Kidney capillary endothelial cell (primary cell): Measurements from ENCODE around the gene CHST2.
"Not testable (repeated sequence)": the region's sequence is repeated elsewhere in the genome, so short reads cannot be mapped to it uniquely, and the experiment has no call there.

Source experiments
- DNase-seq: peaks from one replicate; pipeline ENCODE4 v3.0.0-alpha.2; 2018; ENCODE audit warnings: low spot score

The CHST2 gene, protein sequence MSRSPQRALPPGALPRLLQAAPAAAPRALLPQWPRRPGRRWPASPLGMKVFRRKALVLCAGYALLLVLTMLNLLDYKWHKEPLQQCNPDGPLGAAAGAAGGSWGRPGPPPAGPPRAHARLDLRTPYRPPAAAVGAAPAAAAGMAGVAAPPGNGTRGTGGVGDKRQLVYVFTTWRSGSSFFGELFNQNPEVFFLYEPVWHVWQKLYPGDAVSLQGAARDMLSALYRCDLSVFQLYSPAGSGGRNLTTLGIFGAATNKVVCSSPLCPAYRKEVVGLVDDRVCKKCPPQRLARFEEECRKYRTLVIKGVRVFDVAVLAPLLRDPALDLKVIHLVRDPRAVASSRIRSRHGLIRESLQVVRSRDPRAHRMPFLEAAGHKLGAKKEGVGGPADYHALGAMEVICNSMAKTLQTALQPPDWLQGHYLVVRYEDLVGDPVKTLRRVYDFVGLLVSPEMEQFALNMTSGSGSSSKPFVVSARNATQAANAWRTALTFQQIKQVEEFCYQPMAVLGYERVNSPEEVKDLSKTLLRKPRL

DNA sequence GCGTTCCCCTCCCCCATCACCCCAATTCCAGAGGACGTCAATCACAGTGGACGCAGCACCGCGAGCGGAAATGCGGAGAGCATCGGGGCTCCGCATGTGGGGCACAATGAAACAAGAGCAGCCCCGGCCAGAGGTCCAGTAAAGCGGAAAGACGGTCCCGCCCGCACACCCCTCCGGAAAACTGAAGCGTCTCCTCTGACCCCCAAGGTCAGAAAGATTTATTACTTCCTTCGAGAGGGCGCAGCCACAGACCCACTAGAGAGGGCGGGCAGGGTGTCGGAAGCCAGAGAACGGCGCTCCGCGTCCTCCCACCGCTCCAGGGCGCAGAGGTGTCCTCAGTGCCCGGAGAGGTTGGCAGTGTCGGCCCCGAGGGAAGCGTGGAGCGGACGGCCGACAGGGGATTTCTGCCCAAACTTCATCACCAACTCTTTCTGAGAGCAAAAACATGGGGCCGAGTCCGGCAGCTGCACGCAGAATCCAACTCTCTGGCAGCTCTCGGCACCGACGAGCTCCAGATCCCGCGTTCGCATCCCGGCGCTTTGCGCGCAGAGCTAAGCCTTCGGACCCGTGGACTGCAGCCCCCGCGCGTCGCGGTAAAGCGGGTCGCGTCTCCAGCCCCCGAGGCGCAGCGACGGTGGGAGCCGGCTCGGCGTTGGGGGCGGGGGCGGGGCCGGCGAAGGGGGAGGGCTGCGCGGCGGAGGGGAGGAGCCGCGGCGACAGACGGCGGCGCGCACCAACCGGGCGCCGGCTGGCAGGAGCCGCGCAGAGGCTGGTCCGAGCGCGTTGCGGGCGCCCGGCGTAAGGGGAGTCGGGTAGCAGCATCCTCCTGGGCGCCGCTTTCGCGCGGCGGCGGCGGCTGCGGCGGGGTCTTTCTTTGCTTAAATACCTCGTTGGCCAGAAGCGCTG, at the start of gene CHST2:
CHST2 (plus strand) TSS at position 763 of the 906 bp plus-strand sequence. CDS start 1,046 bp downstream, outside the sequence.
- DNase-seq, result peak; percentile 83

DNA sequence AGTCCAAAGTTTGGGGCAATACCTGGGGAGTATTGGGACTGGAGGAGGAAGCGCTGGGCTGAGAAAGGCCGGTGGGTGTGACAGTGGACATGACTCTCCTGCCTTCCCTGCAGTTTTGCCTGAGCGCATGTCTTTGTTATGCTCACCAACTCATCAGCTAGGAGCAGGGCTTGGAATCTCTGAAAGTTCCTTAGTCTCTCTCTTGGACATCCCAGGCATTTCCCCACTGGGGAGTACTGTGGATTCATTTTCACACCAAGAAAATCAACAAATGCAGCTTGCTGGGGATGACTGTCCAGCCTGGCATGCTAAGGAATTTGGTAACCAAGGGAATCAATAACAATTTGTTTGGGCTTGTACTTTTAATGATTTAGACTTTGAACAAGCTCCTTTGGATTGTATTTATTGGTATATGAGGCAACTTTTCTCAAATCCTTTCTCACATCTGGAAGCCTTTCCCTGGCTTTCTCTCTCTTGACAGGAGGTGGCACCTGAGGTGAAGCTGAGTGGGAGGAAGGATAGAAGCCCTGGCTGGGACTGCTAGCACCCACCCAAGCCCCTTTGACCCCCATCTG, 48.5 kb upstream of the CHST2 start:
- DNase-seq, result no peak

- no peak for DNase-seq
These were observed 47.8 kb upstream of the CHST2 start for GRCh38 chr3:143071776-143072175.

DNA sequence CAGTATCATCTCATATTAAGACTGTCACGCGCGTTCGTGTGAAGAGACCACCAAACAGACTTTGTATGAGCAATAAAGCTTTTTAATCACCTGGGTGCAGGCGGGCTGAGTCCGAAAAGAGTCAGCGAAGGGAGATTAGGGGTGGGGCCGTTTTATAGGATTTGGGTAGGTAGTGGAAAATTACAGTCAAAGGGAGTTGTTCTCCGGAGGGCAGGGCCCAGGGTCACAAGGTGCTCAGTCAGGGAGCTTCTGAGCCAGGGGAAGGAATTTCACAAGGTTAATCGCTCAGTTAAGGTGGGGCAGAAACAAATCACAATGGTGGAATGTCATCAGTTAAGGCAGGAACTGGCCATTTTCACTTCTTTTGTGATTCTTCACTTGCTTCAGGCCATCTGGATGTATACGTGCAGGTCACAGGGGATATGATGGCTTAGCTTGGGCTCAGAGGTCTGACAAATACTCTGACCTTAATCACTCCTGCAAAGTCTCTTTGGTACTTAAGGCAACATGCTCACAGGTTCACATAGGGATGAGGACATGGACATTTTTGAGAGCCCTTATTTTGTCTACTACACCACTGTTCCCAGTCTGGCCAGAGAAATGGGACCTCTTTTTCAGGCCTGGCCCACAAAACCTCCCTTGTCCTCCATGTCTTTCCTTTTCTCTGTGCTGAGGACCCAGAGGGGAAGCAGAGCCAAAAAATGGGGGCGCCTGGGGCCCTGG, 47.1 kb upstream of the CHST2 start:
- not testable (repeated sequence) for DNase-seq

- DNase-seq, result not testable (repeated sequence)
These were observed 46.0 kb upstream of the CHST2 start for GRCh38 chr3:143073541-143073940.

- DNase-seq, result not testable (repeated sequence)
These were observed 45.6 kb upstream of the CHST2 start for GRCh38 chr3:143073983-143074382.

GRCh38 chr3:143078883-143079282, 40.7 kb upstream of the CHST2 start:
- DNase-seq, result peak; percentile 18

DNA sequence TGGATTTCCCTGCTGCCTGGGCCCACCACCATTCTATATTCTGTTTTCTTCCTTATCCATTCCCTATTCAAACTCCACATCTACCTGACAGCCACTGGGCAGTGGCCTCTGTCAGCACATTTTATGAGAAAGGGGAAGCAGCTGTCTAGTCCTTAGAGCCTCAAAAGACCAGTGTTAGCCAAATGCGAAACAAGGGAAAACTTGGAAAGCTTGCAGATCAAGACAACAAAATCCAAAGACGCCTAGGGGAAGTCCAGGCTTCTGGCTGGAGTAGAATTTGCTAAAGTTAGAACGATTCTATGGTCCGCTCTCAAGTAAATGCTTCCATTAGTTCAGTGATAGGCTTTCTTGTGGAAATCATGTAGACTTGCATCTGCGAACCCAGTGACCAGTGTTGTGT, 39.4 kb upstream of the CHST2 start:
- no peak for DNase-seq

- DNase-seq, result no peak
These were observed 38.2 kb upstream of the CHST2 start for GRCh38 chr3:143081365-143081764.

- DNase-seq, result no peak
These were observed 37.5 kb upstream of the CHST2 start for GRCh38 chr3:143081844-143082778.

GRCh38 chr3:143083781-143084180, 35.8 kb upstream of the CHST2 start:
- DNase-seq, result no peak

- DNase-seq, result peak; percentile 92
These were observed 34.5 kb upstream of the CHST2 start for GRCh38 chr3:143084856-143085731.

DNA sequence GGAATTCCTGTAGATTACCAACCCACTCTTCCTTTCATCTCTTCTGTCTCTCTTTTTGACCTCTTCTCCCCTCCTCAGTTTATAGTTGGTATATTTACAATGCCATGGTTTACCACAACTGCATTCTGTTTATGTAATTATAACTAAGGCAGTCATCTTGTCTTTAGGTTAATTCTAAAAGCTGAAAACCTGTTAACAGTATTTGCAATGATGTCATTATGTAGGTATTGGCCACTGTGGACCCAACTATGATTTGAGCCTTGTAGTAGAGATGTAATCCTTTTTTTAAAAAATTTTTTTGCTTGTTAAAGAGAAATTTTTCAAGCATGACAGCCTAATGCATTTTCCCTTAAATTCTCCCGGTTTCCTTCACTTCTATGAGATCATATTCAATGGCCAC, 30.7 kb upstream of the CHST2 start:
- no peak for DNase-seq

DNA sequence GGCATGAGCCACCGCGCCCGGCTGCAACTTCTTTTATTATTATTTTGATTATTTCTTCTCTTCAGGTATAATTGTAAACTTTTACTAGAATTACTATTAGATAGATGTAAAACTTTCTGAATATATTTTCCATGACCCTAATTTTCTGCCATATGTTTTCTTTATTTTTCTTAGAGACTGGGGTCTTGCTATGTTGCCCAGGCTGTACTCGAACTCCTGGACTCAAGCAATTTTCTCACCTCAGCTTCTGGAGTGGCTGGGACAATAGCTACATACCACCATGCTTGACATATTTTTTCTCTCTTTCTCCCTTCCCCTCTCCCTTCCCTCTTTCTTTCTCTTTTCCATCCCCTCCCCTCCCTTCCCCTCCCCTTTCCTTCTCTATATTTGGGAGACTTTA, 29.6 kb upstream of the CHST2 start:
- no peak for DNase-seq

DNA sequence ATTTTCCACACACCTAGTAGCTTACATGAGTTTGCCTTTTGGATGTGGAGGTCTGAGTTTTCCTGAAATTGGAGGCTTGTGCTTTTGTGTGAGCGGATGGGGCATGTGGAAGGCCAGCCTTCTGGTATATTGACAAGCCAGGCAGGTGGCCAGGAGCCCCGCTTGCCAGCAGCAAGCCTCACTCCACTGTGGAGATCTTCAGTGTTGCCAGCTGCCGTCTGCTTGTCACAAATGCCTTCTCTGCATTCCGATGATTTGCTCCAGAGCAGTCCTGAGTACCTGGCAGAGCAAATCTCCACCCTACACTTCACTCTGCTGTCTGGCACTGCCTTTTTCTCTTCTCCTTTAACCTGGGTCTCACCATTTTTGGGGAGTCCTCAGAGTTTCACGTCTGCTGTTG, 29.1 kb upstream of the CHST2 start:
- DNase-seq, result no peak

DNA sequence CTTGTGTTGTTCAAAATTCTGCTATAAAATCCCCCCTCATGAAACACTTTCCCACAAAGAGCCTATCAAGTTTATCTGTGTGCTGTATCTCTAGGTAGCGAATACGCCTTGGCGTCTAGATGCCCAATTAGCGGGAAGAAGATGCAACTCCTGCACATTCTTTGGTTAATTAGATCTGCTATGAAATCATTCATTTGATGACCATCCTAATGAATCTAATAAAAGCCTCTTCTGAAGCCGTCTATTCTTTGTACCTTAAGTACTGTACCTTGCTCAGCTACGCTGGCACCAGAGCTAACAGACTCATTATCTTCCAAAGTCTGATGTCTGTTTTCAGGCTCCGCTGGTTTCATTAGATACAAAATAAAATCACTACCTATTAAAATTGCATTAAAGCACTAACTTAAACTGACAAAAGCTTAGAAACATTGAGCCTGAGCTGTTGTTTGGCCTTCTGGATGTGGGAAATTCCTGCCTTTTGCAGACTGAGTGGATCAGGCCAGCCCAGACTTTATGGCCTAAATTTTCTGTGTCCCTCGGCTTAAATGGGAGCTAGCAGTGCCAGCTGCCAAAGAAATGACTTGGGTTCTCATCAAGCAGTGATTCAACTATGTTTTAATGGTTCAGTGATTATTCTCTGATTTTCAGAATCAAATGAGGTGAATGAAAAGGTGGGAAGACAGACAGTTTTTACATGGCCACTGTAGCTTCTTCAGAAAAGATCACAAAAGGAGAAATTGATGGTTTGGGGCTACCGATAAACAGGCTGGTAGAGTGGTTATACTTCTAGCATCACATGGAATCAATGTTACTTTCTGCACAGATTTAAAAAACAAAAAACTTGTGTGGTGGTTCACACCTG, 28.4 kb upstream of the CHST2 start:
- DNase-seq, result no peak

GRCh38 chr3:143092191-143092590, 27.4 kb upstream of the CHST2 start:
- DNase-seq, result no peak

GRCh38 chr3:143095813-143096212, 23.8 kb upstream of the CHST2 start:
- DNase-seq, result no peak
